Choroid plexus epithelial cell (primary cell): ENCODE measurements around the gene SOX8.

ENCODE experiments used
- DNase-seq: peaks from one replicate; pipeline ENCODE4 v3.0.0-alpha.2; 2010; ENCODE audit warnings: low read depth
- H3K4me3 ChIP-seq: 2 replicates; pipeline ENCODE4 v1.5.1; 2011; ENCODE audit warnings: low read depth, mild to moderate bottlenecking, control low read depth, low read length, moderate library complexity
- TF ChIP-seq, protein P1 (sequence below): conservative IDR thresholded peaks from 2 replicates; pipeline ENCODE4 v1.5.1; 2011; ENCODE audit warnings: low read depth, mild to moderate bottlenecking, control low read depth, inconsistent platforms, low read length, moderate library complexity

The SOX8 gene

DNA sequence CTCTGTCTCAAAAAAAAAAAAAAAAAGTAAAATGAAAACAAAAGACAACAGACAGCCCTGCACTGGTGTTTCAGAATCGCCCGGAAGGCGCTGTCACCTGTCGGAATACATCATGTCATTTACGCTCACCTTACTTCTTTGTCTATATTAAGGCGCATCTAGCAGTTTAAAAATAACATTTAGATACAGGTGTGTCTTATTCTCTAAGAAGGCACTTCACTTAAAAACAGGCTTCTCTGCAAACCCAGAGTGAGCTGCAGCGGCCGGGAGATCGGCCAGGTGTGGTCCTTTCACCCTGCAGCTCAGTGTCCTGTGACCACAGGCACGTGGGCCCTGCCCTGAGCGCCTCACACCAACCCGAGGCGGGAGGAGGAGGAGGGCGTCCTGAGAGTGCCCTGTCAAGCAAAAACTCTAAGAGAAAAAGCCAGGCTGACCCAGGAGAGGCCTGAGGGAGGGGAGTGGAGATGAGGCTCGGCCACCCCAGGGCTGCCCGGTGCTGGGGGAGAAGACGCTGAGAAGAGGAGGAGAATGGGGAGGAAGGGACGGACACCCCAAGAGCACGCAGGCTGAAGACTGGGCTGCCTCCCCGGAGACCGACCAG is 7.5 kb upstream of the SOX8 start:
- TF ChIP-seq, protein P1, sequence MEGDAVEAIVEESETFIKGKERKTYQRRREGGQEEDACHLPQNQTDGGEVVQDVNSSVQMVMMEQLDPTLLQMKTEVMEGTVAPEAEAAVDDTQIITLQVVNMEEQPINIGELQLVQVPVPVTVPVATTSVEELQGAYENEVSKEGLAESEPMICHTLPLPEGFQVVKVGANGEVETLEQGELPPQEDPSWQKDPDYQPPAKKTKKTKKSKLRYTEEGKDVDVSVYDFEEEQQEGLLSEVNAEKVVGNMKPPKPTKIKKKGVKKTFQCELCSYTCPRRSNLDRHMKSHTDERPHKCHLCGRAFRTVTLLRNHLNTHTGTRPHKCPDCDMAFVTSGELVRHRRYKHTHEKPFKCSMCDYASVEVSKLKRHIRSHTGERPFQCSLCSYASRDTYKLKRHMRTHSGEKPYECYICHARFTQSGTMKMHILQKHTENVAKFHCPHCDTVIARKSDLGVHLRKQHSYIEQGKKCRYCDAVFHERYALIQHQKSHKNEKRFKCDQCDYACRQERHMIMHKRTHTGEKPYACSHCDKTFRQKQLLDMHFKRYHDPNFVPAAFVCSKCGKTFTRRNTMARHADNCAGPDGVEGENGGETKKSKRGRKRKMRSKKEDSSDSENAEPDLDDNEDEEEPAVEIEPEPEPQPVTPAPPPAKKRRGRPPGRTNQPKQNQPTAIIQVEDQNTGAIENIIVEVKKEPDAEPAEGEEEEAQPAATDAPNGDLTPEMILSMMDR, result no peak
- no peak overlapping the region for H3K4me3 ChIP-seq
- DNase-seq, result no peak

DNA sequence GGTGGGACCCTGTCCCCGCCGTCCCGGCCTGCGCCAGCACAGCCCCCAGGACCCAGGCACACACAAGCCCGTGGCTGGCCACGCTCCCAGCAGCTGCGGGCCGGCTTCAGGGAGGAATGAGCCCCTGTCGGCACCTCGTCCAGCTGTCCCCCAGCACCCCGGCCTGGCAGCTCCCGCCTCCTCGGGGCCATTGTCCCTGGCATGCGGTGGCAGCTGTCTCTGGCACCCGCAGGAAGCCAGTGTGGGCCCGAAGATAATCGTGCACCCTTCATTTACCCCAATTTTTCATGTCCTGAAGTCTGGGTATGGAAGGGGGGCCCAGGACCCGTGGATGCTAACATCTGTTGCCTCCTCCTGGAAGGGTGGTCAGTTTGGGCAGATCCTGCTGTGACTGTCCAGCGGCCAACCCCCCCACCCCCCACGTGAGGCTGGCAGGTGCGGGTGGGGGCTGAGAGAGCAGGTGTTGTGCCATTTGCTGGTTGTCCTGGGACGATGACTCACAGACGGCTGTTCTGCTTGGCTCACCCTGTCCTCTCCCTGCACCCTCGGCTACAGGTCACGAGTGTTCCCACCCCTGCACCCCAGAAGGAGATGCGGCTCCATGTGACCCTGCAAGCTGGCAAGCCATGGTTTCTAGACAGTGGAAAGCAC is 6.8 kb upstream of the SOX8 start:
- TF ChIP-seq, protein P1, result no peak
- no peak for DNase-seq

DNA sequence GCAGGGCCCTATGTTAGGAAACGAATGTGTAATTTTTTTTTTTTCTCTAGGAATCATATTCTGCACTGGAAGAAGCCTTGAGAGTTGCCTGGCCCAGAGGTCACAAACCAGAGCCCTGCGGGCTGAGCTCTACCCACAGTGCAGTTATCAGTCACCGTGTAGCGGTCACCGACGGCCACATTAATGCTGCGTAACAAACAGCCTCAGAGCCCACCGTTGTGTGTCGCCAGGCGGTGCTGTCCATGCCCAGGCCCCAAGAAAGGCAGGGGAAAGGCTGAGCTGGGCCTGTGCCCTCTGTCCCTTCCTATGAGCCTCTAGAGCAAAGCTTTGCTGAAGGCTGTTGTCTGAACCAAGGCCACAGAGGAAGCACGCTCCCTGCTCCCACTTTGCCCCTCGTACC is 6.3 kb upstream of the SOX8 start:
- no peak for DNase-seq
- no peak overlapping the region for H3K4me3 ChIP-seq
- TF ChIP-seq, protein P1, result no peak

More for the DNA sequence above, 6.8 kb upstream of the SOX8 start:
- H3K4me3 ChIP-seq, result no peak overlapping the region

DNA sequence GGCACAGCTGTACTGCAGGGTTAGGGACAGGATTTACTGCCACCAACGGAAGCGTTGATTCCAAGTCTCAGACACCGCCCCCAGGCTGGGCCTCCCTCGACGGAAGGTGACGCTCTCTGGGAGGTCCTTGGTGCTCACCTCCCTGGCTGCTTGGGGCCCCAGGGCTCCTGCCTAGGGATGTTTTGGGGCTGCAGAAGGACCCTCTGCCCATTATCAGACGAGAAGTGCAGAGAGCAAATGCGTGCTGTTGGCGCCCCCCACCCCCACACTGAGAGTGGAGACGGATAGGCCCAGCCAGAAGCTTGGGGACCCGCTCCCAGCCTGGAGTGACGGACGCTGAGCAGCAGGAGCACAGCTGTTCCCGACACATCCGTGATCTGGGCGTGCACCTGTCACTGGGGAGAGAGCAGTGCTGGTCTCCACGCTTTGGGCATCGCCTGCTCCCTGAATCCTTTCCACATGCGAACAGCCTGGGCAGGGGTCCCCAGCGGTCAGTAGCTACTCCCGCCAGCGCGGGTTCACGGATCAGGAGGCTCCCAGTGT is 5.1 kb upstream of the SOX8 start:
- H3K4me3 ChIP-seq, result no peak overlapping the region
- DNase-seq, result no peak
- TF ChIP-seq, protein P1, result no peak

DNA sequence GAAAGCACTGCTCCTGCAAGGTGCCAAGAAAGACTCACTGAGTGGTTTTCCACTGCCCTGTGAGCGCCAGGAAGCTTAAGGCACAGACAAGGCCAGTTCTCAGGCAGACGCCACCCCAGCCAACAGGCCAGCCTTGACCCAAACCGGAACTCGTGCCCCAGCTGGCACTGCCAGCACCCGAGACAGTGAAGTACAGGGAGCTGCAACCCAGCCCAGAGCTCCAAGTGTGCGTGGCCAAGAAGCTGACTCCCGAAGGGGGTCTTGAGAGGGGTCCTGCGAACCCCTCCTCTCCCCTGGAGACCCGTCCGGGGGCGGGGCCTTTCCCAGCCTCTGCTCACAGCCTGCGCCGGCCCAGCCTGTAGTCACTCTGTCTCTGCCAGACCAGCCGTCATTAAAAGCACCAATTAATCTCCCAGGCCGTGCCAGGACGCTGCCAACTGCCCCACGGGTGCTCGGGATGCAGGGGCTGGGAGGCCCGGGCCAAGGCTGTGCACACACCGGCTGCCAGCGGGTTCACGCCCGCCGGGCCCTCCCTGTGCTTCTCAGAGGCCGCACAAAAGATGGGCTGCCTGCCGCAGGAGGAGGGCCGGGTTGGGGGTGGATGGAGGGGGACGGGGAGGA is 4.4 kb upstream of the SOX8 start:
- TF ChIP-seq, protein P1, result no peak
- H3K4me3 ChIP-seq, result no peak overlapping the region
- no peak for DNase-seq

DNA sequence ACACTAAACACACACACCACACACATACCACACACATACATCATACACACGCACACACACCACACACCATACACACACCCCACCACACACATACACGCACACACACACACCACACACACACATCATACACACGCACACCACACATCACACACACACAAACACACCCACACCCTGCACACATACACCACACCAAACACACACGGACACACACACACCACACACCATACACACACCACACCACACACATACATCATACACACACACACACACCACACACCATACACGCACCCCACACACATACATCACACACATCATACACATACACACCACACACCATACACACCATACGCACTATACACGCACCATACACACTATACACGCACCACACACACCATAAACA is 3.7 kb upstream of the SOX8 start:
- DNase-seq, result no peak
- TF ChIP-seq, protein P1, result no peak
- H3K4me3 ChIP-seq, result no peak overlapping the region
